PFSK-1 (cell line): ENCODE data around the gene PRSS50.

Experiments used
- FOXP2 ChIP-seq: optimal IDR thresholded peaks from 2 replicates; pipeline ENCODE3; 2011; ENCODE audit warnings: borderline replicate concordance, control low read depth, inconsistent platforms; ENCODE audit not compliant: insufficient read depth; ENCODE audit errors: extremely low read length, extremely low read depth
- POLR2AphosphoS5 ChIP-seq: IDR thresholded peaks from 2 replicates; pipeline ENCODE4 v1.6.1; 2012; ENCODE audit warnings: low read depth, mild to moderate bottlenecking, control low read depth, low read length, moderate library complexity
- REST ChIP-seq, 2 experiments: IDR thresholded peaks; 2 replicates each; pipeline versions ENCODE4 v1.6.1 to v1.8.0; 2011 to 2012; ENCODE audit warnings: low read depth in 2 of 2, low read length in 2 of 2, control low read depth in 1 of 2, inconsistent platforms in 1 of 2, mild to moderate bottlenecking in 1 of 2, moderate library complexity in 1 of 2; ENCODE audit not compliant: insufficient read depth in 1 of 2
- SIN3A ChIP-seq: IDR thresholded peaks from 2 replicates; pipeline ENCODE4 v1.6.1; 2012; ENCODE audit warnings: mild to moderate bottlenecking, low read length, moderate library complexity, borderline replicate concordance; ENCODE audit not compliant: insufficient read depth
- TAF1 ChIP-seq: IDR thresholded peaks from 2 replicates; pipeline ENCODE4 v1.6.1; 2012; ENCODE audit warnings: low read length, control low read depth, borderline replicate concordance; ENCODE audit not compliant: insufficient read depth

PRSS50 gene

GRCh38 chr3:46719735-46720271 lies 2.1 kb upstream of the PRSS50 start:
- TF ChIP-seq POLR2AphosphoS5 (no peak), SIN3A (no peak), FOXP2 (no peak), TAF1 (no peak), REST (IDR thresholded peaks at IDR 0.05; ENCODE audit: insufficient read depth in 1 of 2, low read depth in 2 of 2, low read length in 2 of 2) (no peak)

- TF ChIP-seq POLR2AphosphoS5 (no peak), FOXP2 (no peak), REST (IDR thresholded peaks at IDR 0.05; ENCODE audit: insufficient read depth in 1 of 2, low read depth in 2 of 2, low read length in 2 of 2) (no peak), SIN3A (no peak), TAF1 (no peak)
These were observed 1.4 kb upstream of the PRSS50 start for GRCh38 chr3:46719044-46719565.

GRCh38 chr3:46716461-46717441 lies 918 bp downstream of the PRSS50 start:
- TF ChIP-seq FOXP2, result no peak

- TF ChIP-seq TAF1 (no peak), SIN3A (no peak), REST (IDR thresholded peaks at IDR 0.05; ENCODE audit: insufficient read depth in 1 of 2, low read depth in 2 of 2, low read length in 2 of 2) (no peak), FOXP2 (no peak), POLR2AphosphoS5 (no peak)
These were observed 2.0 kb downstream of the PRSS50 start for GRCh38 chr3:46715507-46716175.

GRCh38 chr3:46714728-46715506 lies 2.8 kb downstream of the PRSS50 start:
- TF ChIP-seq POLR2AphosphoS5 (no peak), SIN3A (no peak), TAF1 (no peak)
